Astrocyte (in vitro differentiated cells and primary cell): ENCODE measurements around the gene SRCAP. TPM values are rescaled to one million over a fixed set of nuclear protein-coding genes. Genes with fewer than 3 reads are reported as not detected.

ENCODE experiments used
- DNase-seq: peaks from one replicate; pipeline ENCODE4 v3.0.0-alpha.2; 2010; ENCODE audit warnings: low read depth
- FAIRE-seq: peaks from 2 replicates; lab custom pipeline; 2011; peaks lifted over from hg19 to GRCh38; lab: Jason Lieb, UNC
- H2AFZ ChIP-seq: 2 replicates; pipeline ENCODE4 v1.6.0; 2012; ENCODE audit warnings: low read depth, low read length, inconsistent platforms
- H3K27ac ChIP-seq: 2 replicates; pipeline ENCODE4 v1.5.1; 2011; ENCODE audit warnings: low read depth, low read length, inconsistent platforms
- H3K27me3 ChIP-seq: 2 replicates; pipeline ENCODE4 v1.6.0; 2011; ENCODE audit warnings: low read length, inconsistent platforms; ENCODE audit not compliant: insufficient read depth
- H3K36me3 ChIP-seq: 2 replicates; pipeline ENCODE4 v1.5.1; 2011; ENCODE audit warnings: low read length, inconsistent platforms; ENCODE audit not compliant: insufficient read depth
- H3K4me1 ChIP-seq: 2 replicates; pipeline ENCODE4 v1.5.1; 2011; ENCODE audit warnings: low read length, inconsistent platforms; ENCODE audit not compliant: insufficient read depth
- H3K4me2 ChIP-seq: 2 replicates; pipeline ENCODE4 v1.6.0; 2012; ENCODE audit warnings: low read length, inconsistent platforms
- H3K4me3 ChIP-seq: 2 replicates; pipeline ENCODE4 v1.5.1; 2011; ENCODE audit warnings: low read depth, mild to moderate bottlenecking, low read length, inconsistent platforms; ENCODE audit not compliant: insufficient read depth
- H3K79me2 ChIP-seq: 2 replicates; pipeline ENCODE4 v1.6.0; 2012; ENCODE audit warnings: mild to moderate bottlenecking, low read length, inconsistent platforms; ENCODE audit not compliant: insufficient read depth
- H3K9ac ChIP-seq: 2 replicates; pipeline ENCODE4 v1.6.0; 2012; ENCODE audit warnings: mild to moderate bottlenecking, low read length, inconsistent platforms
- H3K9me3 ChIP-seq: 2 replicates; pipeline ENCODE4 v1.5.1; 2012; ENCODE audit warnings: low read depth, mild to moderate bottlenecking, low read length, inconsistent platforms; ENCODE audit not compliant: insufficient read depth
- H4K20me1 ChIP-seq: 2 replicates; pipeline ENCODE4 v1.6.0; 2012; ENCODE audit warnings: low read length, inconsistent platforms; ENCODE audit not compliant: insufficient read depth
- H3K27ac Mint-ChIP-seq: one replicate; pipeline ENCODE4 v1.8.0; 2021; ENCODE audit warnings: mild to moderate bottlenecking, mixed read lengths; ENCODE audit not compliant: unreplicated experiment
- H3K27me3 Mint-ChIP-seq: one replicate; pipeline ENCODE4 v1.8.0; 2021; ENCODE audit warnings: low read depth, mixed read lengths; ENCODE audit not compliant: unreplicated experiment
- H3K36me3 Mint-ChIP-seq: one replicate; pipeline ENCODE4 v1.8.0; 2021; ENCODE audit warnings: low read depth, mixed read lengths; ENCODE audit not compliant: unreplicated experiment
- H3K4me1 Mint-ChIP-seq: one replicate; pipeline ENCODE4 v1.8.0; 2021; ENCODE audit warnings: low read depth, mixed read lengths; ENCODE audit not compliant: unreplicated experiment
- H3K4me3 Mint-ChIP-seq: one replicate; pipeline ENCODE4 v1.8.0; 2021; ENCODE audit warnings: mild to moderate bottlenecking, moderate library complexity, mixed read lengths; ENCODE audit not compliant: unreplicated experiment
- H3K9me3 Mint-ChIP-seq: one replicate; pipeline ENCODE4 v1.8.0; 2021; ENCODE audit warnings: mild to moderate bottlenecking, mixed read lengths; ENCODE audit not compliant: unreplicated experiment
- CTCF ChIP-seq: IDR thresholded peaks from 2 replicates; pipeline ENCODE4 v1.5.1; 2011; ENCODE audit warnings: low read depth, mild to moderate bottlenecking, inconsistent platforms, low read length, moderate library complexity; ENCODE audit not compliant: insufficient read depth
- EZH2 ChIP-seq: IDR thresholded peaks from 2 replicates; pipeline ENCODE4 v1.6.1; 2012; ENCODE audit warnings: mild to moderate bottlenecking, low read length, inconsistent platforms; ENCODE audit not compliant: insufficient read depth
- total RNA-seq: library from RNA; stranded (reverse); gene quantifications from 2 replicates; pipeline ENCODE4 v1.2.1, GENCODE V29; 2021

Gene SRCAP
- total RNA-seq, 1 donor from 2014 or later = 50.4 TPM

DNA sequence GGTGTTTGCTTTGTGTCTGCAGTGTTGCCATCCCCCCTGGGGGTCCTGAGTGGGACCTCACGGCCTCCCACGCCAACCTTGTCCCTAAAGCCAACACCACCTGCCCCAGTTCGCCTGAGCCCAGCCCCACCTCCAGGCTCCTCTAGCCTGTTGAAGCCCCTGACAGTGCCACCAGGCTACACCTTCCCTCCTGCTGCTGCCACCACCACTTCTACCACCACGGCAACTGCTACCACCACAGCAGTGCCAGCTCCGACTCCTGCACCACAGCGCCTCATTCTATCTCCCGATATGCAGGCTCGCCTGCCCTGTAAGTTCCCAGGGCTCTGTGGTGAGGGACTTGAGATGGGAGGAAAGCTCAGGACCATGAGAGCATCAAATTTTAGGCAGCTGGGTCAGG is 22.2 kb downstream of the SRCAP start:
- Mint-ChIP-seq H3K9me3 (no peaks in the 10 kb centered on the region), H3K27ac (no peak overlapping the region), H3K27me3 (no peaks in the 10 kb centered on the region), H3K36me3 (peaks cover 50% of the 10 kb centered on the region), H3K4me3 (no peak overlapping the region), H3K4me1 (peaks cover 3% of the 10 kb centered on the region)
- H3K79me2 ChIP-seq = peaks cover 72% of the 10 kb centered on the region
- H3K4me3 ChIP-seq = no peak overlapping the region
- no peaks in the 10 kb centered on the region for H3K9me3 ChIP-seq
- H2AFZ ChIP-seq = no peak overlapping the region
- H3K27me3 ChIP-seq = no peaks in the 10 kb centered on the region
- no peak overlapping the region for H3K9ac ChIP-seq
- no peak overlapping the region for H3K4me2 ChIP-seq
- FAIRE-seq (no peak), DNase-seq (no peak)
- no peaks in the 10 kb centered on the region for H3K4me1 ChIP-seq
- no peak overlapping the region for H3K27ac ChIP-seq
- peaks cover 89% of the 10 kb centered on the region for H4K20me1 ChIP-seq
- peaks cover 69% of the 10 kb centered on the region for H3K36me3 ChIP-seq
- TF ChIP-seq CTCF (no peak), EZH2 (no peak)

DNA sequence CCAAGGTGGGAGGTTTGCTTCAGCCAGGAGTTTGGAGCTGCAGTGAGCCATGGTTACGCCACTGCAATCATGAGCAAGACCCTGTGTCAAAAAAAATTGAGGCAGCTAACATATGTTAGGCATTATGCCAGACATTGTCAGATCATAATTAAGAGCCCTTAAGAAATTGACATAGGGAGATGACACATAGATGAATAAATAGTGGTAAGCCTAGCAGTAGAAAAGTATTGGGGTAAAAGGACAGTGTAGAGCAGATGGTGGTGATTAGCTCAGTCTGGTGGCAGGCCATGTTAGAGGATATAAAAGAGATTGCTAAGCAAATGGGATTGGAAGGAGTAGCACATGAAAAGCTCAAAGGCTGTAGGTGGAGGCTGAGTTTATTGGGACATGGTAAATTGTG is 22.6 kb downstream of the SRCAP start:
- H3K4me3 Mint-ChIP-seq = no peak overlapping the region
- DNase-seq (no peak), FAIRE-seq (no peak)
- no peak overlapping the region for H2AFZ ChIP-seq
- H3K9ac ChIP-seq = no peak overlapping the region
- no peaks in the 10 kb centered on the region for H3K27me3 Mint-ChIP-seq
- no peaks in the 10 kb centered on the region for H3K9me3 ChIP-seq
- TF ChIP-seq CTCF (no peak), EZH2 (no peak)
- no peaks in the 10 kb centered on the region for H3K9me3 Mint-ChIP-seq
- peaks cover 86% of the 10 kb centered on the region for H4K20me1 ChIP-seq
- H3K79me2 ChIP-seq = peaks cover 72% of the 10 kb centered on the region
- H3K4me3 ChIP-seq = no peak overlapping the region
- H3K4me2 ChIP-seq = no peak overlapping the region
- H3K27ac ChIP-seq = no peak overlapping the region
- no peaks in the 10 kb centered on the region for H3K27me3 ChIP-seq
- no peaks in the 10 kb centered on the region for H3K4me1 Mint-ChIP-seq
- H3K4me1 ChIP-seq = no peaks in the 10 kb centered on the region
- H3K36me3 ChIP-seq = peaks cover 67% of the 10 kb centered on the region
- H3K27ac Mint-ChIP-seq = no peak overlapping the region
- peaks cover 47% of the 10 kb centered on the region for H3K36me3 Mint-ChIP-seq

GRCh38 chr16:30722443-30722842 is 23.5 kb downstream of the SRCAP start:
- Histone ChIP-seq H3K79me2 (peaks cover 72% of the 10 kb centered on the region), H3K4me3 (no peak overlapping the region), H3K4me1 (no peaks in the 10 kb centered on the region), H4K20me1 (peaks cover 86% of the 10 kb centered on the region), H3K9me3 (no peaks in the 10 kb centered on the region), H3K4me2 (no peak overlapping the region), H3K27ac (no peak overlapping the region), H3K36me3 (peaks cover 59% of the 10 kb centered on the region), H3K9ac (no peak overlapping the region), H2AFZ (no peak overlapping the region), H3K27me3 (no peaks in the 10 kb centered on the region)
- Mint-ChIP-seq H3K4me3 (no peak overlapping the region), H3K27ac (no peak overlapping the region), H3K36me3 (peaks cover 44% of the 10 kb centered on the region), H3K27me3 (no peaks in the 10 kb centered on the region), H3K9me3 (no peaks in the 10 kb centered on the region), H3K4me1 (no peaks in the 10 kb centered on the region)
- FAIRE-seq (no peak), DNase-seq (no peak)
- TF ChIP-seq CTCF (no peak), EZH2 (no peak)
